ENCODE data around the gene SLU7.

The SLU7 gene

GRCh38 chr5:160461378-160461777 lies 42.5 kb upstream of the SLU7 start:
- DNase-seq = no peak
- Histone ChIP-seq H3K4me1 (ENCODE audit: control insufficient read depth, insufficient read depth, low read length, poor library complexity, severe bottlenecking) (peaks cover 1% of the 10 kb centered on the region), H3K27me3 (replicated peaks; ENCODE audit: control insufficient read depth, insufficient read depth, low read length, poor library complexity, severe bottlenecking) (no peaks in the 10 kb centered on the region), H3K27ac (ENCODE audit: insufficient read depth, low read length, poor library complexity, severe bottlenecking) (no peak overlapping the region), H3K36me3 (ENCODE audit: control insufficient read depth, insufficient read depth, low read length) (no peaks in the 10 kb centered on the region), H3K4me3 (ENCODE audit: insufficient read depth, low read depth, low read length, poor library complexity, severe bottlenecking) (no peak overlapping the region), H3K9me3 (ENCODE audit: control insufficient read depth, low read length) (no peaks in the 10 kb centered on the region)

- Histone ChIP-seq H3K27ac (ENCODE audit: insufficient read depth, low read length, poor library complexity, severe bottlenecking) (no peak overlapping the region), H3K27me3 (replicated peaks; ENCODE audit: control insufficient read depth, insufficient read depth, low read length, poor library complexity, severe bottlenecking) (no peaks in the 10 kb centered on the region), H3K4me1 (ENCODE audit: control insufficient read depth, insufficient read depth, low read length, poor library complexity, severe bottlenecking) (no peaks in the 10 kb centered on the region), H3K36me3 (ENCODE audit: control insufficient read depth, insufficient read depth, low read length) (no peaks in the 10 kb centered on the region), H3K9me3 (ENCODE audit: control insufficient read depth, low read length) (no peaks in the 10 kb centered on the region), H3K4me3 (ENCODE audit: insufficient read depth, low read depth, low read length, poor library complexity, severe bottlenecking) (no peak overlapping the region)
- DNase-seq = no peak
Measured at GRCh38 chr5:160460377-160461049, 41.6 kb upstream of the SLU7 start.

GRCh38 chr5:160458806-160459800 lies 40.2 kb upstream of the SLU7 start:
- no peaks in the 10 kb centered on the region for H3K4me1 ChIP-seq (ENCODE audit: control insufficient read depth, insufficient read depth, low read length, poor library complexity, severe bottlenecking)
- H3K36me3 ChIP-seq (ENCODE audit: control insufficient read depth, insufficient read depth, low read length) = no peaks in the 10 kb centered on the region
- no peaks in the 10 kb centered on the region for H3K9me3 ChIP-seq (ENCODE audit: control insufficient read depth, low read length)
- H3K27ac ChIP-seq (ENCODE audit: insufficient read depth, low read length, poor library complexity, severe bottlenecking) = no peak overlapping the region
- DNase-seq = no peak
- H3K27me3 ChIP-seq (replicated peaks; ENCODE audit: control insufficient read depth, insufficient read depth, low read length, poor library complexity, severe bottlenecking) = no peaks in the 10 kb centered on the region
- H3K4me3 ChIP-seq (ENCODE audit: insufficient read depth, low read depth, low read length, poor library complexity, severe bottlenecking) = no peak overlapping the region

GRCh38 chr5:160457252-160457651 lies 38.4 kb upstream of the SLU7 start:
- Histone ChIP-seq H3K27me3 (replicated peaks; ENCODE audit: control insufficient read depth, insufficient read depth, low read length, poor library complexity, severe bottlenecking) (no peaks in the 10 kb centered on the region), H3K9me3 (ENCODE audit: control insufficient read depth, low read length) (no peaks in the 10 kb centered on the region), H3K27ac (ENCODE audit: insufficient read depth, low read length, poor library complexity, severe bottlenecking) (no peak overlapping the region), H3K4me1 (ENCODE audit: control insufficient read depth, insufficient read depth, low read length, poor library complexity, severe bottlenecking) (no peaks in the 10 kb centered on the region), H3K4me3 (ENCODE audit: insufficient read depth, low read depth, low read length, poor library complexity, severe bottlenecking) (no peak overlapping the region), H3K36me3 (ENCODE audit: control insufficient read depth, insufficient read depth, low read length) (no peaks in the 10 kb centered on the region)
- DNase-seq = no peak

GRCh38 chr5:160456480-160457177 lies 37.7 kb upstream of the SLU7 start:
- H3K4me3 ChIP-seq (ENCODE audit: insufficient read depth, low read depth, low read length, poor library complexity, severe bottlenecking) = no peak overlapping the region
- H3K27me3 ChIP-seq (replicated peaks; ENCODE audit: control insufficient read depth, insufficient read depth, low read length, poor library complexity, severe bottlenecking) = no peaks in the 10 kb centered on the region
- no peak overlapping the region for H3K27ac ChIP-seq (ENCODE audit: insufficient read depth, low read length, poor library complexity, severe bottlenecking)

GRCh38 chr5:160455600-160455999 lies 36.7 kb upstream of the SLU7 start:
- Histone ChIP-seq H3K27me3 (replicated peaks; ENCODE audit: control insufficient read depth, insufficient read depth, low read length, poor library complexity, severe bottlenecking) (no peaks in the 10 kb centered on the region), H3K4me1 (ENCODE audit: control insufficient read depth, insufficient read depth, low read length, poor library complexity, severe bottlenecking) (no peaks in the 10 kb centered on the region), H3K36me3 (ENCODE audit: control insufficient read depth, insufficient read depth, low read length) (no peaks in the 10 kb centered on the region), H3K27ac (ENCODE audit: insufficient read depth, low read length, poor library complexity, severe bottlenecking) (no peak overlapping the region), H3K4me3 (ENCODE audit: insufficient read depth, low read depth, low read length, poor library complexity, severe bottlenecking) (no peak overlapping the region), H3K9me3 (ENCODE audit: control insufficient read depth, low read length) (no peaks in the 10 kb centered on the region)
- DNase-seq = no peak

More at GRCh38 chr5:160456480-160457177, 37.7 kb upstream of the SLU7 start:
- no peak for DNase-seq
- no peaks in the 10 kb centered on the region for H3K9me3 ChIP-seq (ENCODE audit: control insufficient read depth, low read length)
- no peaks in the 10 kb centered on the region for H3K4me1 ChIP-seq (ENCODE audit: control insufficient read depth, insufficient read depth, low read length, poor library complexity, severe bottlenecking)
- H3K36me3 ChIP-seq (ENCODE audit: control insufficient read depth, insufficient read depth, low read length) = no peaks in the 10 kb centered on the region

- DNase-seq = no peak
- no peaks in the 10 kb centered on the region for H3K9me3 ChIP-seq (ENCODE audit: control insufficient read depth, low read length)
- H3K36me3 ChIP-seq (ENCODE audit: control insufficient read depth, insufficient read depth, low read length) = no peaks in the 10 kb centered on the region
- no peaks in the 10 kb centered on the region for H3K4me1 ChIP-seq (ENCODE audit: control insufficient read depth, insufficient read depth, low read length, poor library complexity, severe bottlenecking)
- H3K27me3 ChIP-seq (replicated peaks; ENCODE audit: control insufficient read depth, insufficient read depth, low read length, poor library complexity, severe bottlenecking) = no peaks in the 10 kb centered on the region
- no peak overlapping the region for H3K27ac ChIP-seq (ENCODE audit: insufficient read depth, low read length, poor library complexity, severe bottlenecking)
- no peak overlapping the region for H3K4me3 ChIP-seq (ENCODE audit: insufficient read depth, low read depth, low read length, poor library complexity, severe bottlenecking)
Measured at GRCh38 chr5:160453751-160454150, 34.9 kb upstream of the SLU7 start.

- no peak overlapping the region for H3K4me3 ChIP-seq (ENCODE audit: insufficient read depth, low read depth, low read length, poor library complexity, severe bottlenecking)
- H3K36me3 ChIP-seq (ENCODE audit: control insufficient read depth, insufficient read depth, low read length) = no peaks in the 10 kb centered on the region
- no peaks in the 10 kb centered on the region for H3K4me1 ChIP-seq (ENCODE audit: control insufficient read depth, insufficient read depth, low read length, poor library complexity, severe bottlenecking)
- H3K27me3 ChIP-seq (replicated peaks; ENCODE audit: control insufficient read depth, insufficient read depth, low read length, poor library complexity, severe bottlenecking) = no peaks in the 10 kb centered on the region
- no peak overlapping the region for H3K27ac ChIP-seq (ENCODE audit: insufficient read depth, low read length, poor library complexity, severe bottlenecking)
- no peak for DNase-seq
- H3K9me3 ChIP-seq (ENCODE audit: control insufficient read depth, low read length) = no peaks in the 10 kb centered on the region
Measured at GRCh38 chr5:160452795-160453194, 33.9 kb upstream of the SLU7 start.

GRCh38 chr5:160452036-160452435 lies 33.2 kb upstream of the SLU7 start:
- Histone ChIP-seq H3K4me3 (ENCODE audit: insufficient read depth, low read depth, low read length, poor library complexity, severe bottlenecking) (no peak overlapping the region), H3K4me1 (ENCODE audit: control insufficient read depth, insufficient read depth, low read length, poor library complexity, severe bottlenecking) (no peaks in the 10 kb centered on the region), H3K27me3 (replicated peaks; ENCODE audit: control insufficient read depth, insufficient read depth, low read length, poor library complexity, severe bottlenecking) (no peaks in the 10 kb centered on the region), H3K9me3 (ENCODE audit: control insufficient read depth, low read length) (no peaks in the 10 kb centered on the region), H3K36me3 (ENCODE audit: control insufficient read depth, insufficient read depth, low read length) (no peaks in the 10 kb centered on the region), H3K27ac (ENCODE audit: insufficient read depth, low read length, poor library complexity, severe bottlenecking) (no peak overlapping the region)
- DNase-seq = no peak

All from effector memory CD4-positive, alpha-beta T cell (primary cell).